HG03135 (cell line): ENCODE results near the gene KRT6A.

Experiments used
- ATAC-seq: cut with Tn5 transposase; IDR thresholded peaks from one replicate; pipeline ENCODE4 v1.9.1; 2021; ENCODE audit warnings: mild to moderate bottlenecking, moderate library complexity; ENCODE audit not compliant: unreplicated experiment

The KRT6A gene

DNA sequence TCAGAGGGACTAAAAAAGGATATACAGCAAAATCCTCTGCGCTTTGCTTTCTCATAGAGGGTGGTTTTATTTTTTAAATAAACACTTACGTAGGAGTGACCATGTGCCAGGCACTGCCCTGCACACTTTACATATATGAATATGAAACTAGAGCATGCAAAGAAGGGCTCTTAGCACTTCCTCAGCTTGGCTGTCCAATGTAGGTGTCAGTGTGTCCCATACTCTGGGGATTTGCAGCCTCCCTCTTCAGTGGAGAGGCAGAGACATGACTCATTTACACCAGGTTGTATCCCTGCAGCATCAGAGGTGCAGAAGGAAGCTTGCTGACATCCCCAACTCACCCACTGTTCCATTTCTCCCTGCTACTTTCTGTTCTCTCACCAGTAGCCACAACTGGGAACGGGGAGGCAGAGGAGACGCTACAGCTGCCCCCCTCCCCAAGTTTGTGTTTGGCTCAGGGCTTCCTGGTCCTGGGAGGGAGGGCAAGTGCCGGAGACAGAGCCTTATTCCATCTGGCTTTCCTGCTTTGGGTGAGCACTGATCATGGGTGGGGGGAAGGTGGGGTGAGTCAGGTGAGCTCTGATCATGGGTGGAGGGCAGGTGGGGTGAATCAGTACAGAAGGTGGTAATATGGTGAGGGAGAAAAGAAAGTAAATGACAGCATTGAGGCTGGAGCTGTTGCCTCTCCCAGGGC lies 32.0 kb upstream of the KRT6A start:
- ATAC-seq: no peak

DNA sequence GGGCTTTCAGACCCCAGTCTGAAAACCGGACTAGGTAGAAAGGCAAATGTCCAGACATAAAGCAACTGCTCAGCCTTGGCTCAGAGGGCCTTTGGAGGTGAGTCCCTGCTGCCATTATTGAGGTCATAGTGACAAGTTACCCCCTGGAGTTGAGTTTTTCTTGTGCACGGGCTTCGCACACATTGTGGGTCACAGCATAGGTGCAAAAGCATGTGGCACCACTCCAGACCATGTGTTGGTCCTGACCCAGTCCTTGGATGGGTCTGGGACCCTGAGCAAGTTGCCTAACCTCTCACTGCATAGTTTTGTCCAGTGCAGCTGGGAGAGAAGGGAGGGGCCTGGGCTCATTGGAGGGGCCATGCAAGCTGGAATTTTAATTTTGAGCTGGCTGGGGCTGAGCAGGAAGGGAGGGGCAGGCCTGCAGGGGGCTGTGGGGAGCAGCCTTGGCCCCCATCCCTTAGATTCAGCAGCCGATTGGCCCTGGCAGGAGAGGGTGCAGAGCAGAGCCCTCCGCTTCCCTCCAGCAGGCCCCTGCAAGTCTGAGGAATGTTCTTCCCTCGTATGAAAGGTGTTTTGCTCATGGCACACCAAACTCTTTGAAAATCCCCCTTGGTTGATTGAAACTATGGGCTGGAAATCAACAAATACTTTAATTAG lies 31.3 kb upstream of the KRT6A start:
- no peak for ATAC-seq

DNA sequence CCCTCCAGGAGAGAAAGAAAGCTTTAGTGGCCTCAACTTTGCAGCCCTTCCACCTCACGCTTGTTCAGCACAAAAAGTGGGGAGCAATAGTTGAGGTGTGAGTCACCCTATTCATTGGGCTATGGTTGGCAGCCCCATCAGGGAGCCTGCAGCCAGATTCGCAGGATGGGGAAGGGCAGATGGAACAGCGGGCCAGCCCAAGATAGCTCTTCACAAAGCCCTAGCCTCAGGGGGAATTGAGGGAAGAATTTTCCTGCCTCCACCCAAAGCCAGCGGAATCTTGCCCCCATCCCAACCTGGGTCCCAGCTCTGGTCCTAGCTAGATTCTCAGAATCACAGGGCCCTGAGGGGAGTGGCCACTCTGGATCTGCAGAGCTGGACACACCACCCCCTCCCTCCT lies 30.8 kb upstream of the KRT6A start:
- no peak for ATAC-seq

DNA sequence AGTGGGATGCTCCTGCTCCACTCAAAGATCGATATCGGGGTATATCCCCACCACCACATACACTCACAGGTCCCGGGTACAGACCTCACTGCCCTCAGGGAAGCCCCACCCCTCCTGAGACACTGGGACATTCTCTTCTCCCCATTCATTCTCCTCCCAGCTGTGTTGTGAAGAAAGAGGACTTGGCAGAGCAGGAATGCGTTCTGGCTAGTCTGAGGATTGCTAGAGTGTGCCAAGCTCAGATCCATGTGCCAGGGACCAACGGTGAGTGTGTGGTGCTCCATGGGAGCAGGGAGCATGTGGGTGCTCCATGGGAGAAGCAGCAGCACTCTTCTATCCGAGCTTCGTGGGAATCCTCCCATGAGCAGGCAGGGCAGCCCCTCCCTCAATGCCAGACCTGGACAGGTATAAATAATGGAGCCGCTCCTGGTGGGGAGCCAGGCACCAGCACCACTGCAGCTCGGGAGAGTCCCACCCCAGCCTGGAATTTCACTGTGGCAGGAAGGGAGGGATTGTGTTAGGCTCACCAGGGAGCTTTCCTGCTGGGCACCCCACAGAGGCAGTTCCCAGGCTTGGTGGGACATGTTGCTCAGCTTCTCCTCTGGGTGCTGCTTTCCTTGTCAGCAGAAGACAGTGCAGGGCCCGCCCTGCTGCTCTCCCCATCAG lies 29.4 kb upstream of the KRT6A start:
- ATAC-seq: no peak

DNA sequence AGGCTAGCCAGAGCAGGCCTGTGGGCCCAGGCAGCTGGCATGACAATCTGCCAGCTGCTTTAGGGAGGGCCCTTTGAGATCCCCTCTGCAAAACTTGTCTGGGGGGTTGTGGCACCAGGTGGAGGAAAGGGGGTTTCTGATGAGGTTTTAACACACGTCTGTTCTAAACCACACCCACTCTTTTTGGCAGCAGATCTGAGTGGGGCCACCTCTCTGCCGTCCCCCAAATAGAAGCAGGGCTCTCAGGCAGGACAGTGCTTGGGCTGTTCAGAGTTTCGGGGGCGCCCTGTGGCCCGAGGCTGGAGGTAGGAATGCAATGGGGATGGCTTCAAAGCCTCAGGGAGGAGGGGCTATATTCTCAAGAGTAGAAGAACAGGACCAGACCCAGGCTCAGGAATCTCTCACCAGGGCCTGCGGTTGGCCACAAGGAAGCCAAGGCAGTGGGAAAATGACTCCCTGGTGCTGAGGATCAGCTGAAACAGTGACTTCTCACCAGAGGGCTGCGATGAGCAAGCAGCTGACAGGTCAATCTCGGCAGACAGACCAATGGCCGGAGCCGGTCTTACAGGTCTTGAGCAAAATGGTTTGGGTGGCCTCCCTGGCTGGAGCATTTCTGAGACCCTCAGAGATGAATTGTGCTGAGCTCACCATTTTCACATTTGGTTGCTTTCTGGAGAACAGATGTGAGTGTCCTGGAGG lies 28.7 kb upstream of the KRT6A start:
- no peak for ATAC-seq

DNA sequence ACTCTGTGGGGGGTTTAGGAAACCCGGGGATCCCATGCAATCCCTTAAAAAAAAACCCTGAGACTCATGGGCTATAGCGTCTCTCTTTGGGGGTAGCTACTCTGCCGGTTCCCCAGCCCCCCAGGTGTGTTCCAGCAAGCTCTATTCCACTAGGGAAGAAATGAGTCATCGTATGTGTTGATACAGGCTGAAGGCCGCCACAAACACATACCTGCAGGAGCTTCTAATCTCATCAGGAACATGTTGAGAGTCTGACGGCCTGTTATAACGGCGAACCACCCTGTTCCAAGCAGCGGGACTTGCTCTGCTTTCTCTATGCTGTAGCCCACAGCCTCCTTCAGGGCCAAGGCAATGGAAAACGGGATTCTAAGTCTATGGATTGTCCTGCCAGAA lies 28.1 kb upstream of the KRT6A start:
- ATAC-seq: no peak

DNA sequence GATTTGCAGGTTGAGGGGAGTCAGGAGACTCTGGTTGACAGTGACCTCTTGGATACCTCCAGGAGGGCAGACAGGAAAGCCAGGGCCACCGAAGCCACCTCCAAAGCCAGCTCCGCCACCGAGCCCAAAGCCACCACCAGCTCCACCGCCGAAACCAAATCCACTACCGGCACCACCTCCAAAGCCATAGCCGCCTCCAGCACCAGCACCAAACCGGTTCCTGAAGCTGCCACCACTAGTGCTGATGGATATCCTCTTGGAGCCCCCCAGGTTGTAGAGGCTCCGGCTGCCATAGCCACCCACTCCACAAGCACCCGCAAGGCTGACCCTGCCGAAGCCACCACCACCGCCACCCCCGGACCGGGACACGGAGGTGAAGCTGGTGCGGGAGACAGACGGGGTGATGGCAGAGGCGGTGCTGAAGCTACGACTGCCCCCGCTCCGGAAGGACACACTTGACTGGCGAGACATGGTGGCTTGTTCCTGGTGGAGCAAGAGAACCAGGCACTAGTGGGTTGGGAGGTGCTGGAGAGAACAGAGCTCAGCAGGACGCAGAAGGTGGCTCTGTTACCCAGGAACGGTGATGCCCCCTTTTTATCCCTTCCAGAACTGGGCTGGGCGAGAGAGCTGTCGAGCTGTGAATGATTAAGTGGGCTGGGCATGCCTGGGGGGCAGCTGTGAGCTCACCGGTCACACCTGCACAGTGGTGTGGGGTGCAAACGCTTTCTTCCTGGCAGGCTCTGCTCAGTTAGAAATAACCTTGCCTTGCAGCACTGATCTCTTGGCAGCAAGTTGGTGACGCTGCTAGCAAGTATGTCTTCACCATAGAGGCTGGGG lies 27.0 kb upstream of the KRT6A start, which contains the start of gene KRT5:
TSS of gene KRT5 (minus strand) at position 569 of the 837 bp plus-strand sequence. CDS start at position 471, 98 bp downstream.
- ATAC-seq: no peak

DNA sequence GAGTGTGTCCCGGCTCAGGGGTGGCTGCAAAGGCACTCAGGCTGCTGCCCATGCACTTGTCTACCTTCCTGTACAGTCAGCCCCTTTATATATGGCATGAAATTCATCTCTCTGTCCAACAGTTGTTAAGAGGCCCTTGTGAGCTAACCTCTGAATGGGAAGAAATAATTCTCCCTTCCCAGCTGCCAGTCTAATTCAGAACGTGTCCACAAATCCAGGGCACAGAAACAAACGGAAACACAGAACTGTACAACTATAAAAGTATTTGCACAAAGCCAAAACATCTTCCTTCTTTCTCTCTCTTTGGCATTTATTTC lies 26.3 kb upstream of the KRT6A start:
- ATAC-seq: no peak

DNA sequence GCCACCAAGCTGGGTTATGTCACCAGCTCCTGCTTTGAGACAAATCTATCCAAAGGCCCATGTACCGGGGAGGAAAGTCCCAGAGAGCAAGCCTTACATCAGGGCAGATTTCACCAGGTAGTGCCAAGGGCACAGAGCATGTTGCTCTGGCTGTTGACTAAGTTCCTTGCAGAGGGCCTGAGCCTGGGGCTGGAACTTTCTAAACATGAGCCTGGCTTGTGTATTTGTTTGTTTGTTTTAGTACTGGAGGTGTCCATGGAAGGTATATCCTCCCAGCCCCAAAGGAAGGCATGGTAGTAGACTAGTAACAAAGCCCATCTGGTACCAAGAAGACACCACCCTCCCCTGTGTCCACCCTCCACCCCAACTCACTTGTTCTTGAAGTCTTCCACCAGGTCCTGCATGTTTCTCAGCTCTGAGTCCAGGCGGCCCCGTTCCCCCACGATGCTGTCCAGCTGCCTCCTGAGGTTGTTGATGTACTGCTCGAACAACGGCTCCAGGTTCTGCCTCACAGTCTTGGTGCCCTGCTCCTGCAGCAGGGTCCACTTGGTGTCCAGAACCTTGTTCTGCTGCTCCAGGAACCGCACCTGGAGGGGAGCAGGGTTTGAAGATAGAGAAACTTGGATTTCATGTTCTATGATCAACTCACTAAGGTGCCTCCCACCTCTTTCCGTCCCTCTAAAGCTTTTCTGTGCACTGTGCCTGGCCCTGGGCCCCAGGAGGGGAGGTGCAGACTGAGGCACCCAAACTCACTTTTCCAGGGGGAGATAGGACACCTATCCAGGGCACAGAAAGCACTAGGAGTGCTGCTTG lies 25.7 kb upstream of the KRT6A start:
- no peak for ATAC-seq

DNA sequence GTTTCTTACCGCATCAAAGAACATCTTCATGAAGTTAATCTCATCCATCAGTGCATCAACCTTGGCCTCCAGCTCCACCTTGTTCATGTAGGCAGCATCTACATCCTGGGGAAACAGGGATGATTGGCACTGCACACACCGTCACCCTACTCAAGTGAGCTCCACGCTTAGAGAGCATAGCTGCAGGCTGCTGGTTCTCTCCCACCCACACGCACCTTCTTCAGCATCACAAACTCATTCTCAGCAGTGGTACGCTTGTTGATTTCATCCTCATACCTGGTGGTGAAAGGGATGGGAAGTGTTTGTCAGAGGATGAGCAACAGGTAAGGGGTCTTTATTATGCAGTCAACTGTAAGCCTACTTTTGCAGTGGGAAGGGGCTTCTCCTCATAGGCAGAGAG lies 24.8 kb upstream of the KRT6A start:
- no peak for ATAC-seq

DNA sequence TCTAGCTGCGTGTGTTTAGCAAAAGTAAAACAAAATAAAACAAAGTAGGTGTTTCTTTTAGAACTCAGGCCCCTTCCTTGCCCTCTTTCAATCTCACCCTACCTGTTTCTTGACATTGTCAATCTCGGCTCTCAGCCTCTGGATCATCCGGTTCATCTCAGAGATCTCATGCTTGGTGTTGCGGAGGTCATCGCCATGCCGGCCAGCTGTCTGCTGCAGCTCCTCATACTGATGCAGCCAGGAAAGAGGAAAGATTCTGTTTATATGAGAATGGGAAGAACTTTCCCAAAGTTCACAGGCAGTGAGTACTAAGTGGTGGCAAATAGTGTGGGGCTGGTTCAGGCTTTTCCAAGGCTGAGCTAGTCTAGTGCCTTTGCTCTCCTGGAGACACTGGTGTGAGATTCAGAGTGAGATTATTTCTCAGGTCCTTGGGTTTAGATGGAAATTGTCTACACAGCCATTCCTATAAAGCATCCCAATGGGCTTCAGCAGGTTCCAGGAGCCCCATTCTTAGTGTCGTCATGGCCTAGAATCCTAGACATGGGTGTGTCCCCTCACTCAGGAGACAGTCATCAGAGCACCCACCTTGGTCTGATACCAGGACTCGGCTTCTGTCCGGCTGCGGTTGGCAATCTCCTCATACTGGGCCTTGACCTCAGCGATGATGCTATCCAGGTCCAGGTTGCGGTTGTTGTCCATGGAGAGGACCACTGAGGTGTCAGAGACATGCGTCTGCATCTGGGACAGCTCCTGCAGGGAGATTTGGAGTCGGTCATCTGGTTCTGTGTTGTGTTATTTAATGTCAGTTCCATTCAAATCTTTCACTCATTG lies 24.2 kb upstream of the KRT6A start:
- ATAC-seq: no peak

DNA sequence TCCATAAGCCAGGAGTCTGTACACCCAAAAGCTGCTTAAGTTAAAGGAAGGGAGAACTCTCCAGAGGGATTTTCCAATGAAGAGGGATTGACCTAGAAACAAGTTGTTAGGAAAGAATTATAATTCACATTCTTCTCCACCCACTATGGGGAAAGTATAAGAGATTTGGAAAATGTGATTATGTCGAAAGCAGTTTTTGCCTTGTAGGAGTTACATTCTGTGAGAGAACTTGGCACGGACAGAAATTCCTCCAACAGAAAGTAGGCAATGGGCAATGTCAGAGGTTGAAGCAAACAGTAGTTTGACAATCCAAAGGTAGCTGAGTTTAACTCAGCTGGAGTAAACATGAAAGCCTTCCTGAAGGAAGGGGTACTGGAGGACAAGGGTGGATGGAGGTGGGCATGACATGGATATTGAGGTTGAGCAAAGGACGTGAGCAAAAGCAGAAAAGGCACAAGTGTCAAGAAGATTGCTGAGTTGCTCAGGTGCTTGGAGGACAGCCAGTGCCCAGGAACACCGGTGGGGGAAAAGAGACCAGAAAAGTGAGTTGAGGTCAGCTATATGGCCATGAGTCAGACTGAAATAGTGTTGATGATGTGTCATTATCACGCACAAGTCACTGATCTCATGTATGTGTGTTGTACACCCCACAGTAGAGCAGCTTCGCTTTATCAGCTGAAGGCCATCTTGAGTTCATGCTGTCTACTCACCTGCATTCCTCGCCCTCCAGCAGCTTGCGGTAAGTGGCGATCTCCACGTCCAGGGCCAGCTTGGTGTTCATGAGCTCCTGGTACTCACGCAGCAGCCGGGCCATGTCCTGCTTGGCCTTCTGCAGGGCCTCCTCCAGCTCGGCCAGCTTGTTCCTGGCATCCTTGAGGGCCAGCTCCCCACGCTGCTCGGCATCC lies 23.1 kb upstream of the KRT6A start:
- no peak for ATAC-seq

DNA sequence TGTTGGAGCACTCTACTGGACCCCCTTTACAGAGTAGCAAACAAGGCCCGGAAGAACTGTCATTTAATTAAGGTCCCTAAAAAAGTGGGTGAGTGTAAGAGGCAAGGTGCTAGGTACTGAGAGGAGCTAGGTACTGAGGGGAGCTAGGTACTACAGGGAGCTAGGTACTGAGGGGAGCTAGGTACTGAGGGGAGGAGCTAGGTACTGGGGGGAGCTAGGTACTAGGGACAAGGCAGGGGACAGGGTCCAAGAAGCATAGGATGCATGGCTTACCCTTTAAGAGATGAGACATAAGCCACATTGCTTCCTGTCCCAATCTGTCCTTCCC lies 22.2 kb upstream of the KRT6A start:
- ATAC-seq: no peak

DNA sequence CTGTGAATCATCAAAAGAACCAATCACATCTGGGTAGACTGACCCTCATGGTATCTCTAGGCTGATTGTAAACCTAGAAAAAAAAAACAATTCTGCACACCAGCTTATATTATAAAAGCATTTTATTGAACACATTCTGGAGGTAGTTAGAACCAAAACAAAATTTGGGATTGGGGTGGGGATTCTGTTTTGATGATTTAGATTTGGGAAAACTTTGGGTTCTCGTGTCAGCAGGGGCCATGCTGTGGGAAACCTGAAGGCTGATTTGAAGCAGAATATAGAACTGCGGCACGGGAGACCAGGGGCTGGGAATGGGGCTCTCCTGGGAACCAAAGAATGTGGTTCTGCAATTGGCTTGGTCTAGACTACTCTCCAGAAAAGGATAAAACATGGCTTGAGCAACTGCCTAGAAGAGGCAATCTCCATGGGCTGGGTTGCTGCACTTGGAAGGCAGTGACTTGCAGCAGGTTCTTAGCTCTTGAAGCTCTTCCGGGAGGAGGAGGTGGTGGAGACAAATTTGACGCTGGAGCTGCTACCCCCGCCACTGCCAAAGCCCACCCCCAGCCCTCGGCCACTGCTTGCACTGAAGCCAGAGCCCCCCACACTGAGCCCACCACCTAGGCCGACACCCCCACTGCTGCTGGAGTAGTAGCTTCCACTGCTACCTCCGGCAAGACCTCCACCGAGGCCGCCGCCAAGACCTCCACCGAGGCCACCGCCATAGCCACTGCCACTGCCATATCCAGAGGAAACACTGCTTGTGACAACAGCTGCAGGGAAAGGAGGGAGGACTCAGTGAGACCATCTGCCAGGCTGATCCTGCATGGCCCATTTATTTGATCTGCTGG lies 21.6 kb upstream of the KRT6A start:
- ATAC-seq: no peak

DNA sequence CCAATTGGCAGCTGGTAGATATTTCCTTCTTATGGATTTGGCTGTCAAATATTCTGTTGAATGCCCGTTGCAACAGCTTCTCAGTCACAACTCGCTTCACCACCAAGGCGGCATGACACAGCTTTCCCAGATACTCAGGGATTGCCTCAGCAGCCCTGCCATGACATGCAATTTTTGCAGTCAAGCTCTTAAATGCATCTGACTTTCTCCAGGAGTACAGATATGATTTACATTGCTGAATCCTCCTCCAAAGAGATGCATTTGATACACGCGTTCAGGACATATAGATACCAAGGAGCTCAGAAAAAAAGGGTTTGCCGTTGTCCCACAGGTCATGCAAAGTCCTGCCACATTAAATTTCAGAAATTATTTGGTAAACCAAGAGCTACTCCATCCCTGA lies 20.7 kb upstream of the KRT6A start:
- ATAC-seq: no peak

DNA sequence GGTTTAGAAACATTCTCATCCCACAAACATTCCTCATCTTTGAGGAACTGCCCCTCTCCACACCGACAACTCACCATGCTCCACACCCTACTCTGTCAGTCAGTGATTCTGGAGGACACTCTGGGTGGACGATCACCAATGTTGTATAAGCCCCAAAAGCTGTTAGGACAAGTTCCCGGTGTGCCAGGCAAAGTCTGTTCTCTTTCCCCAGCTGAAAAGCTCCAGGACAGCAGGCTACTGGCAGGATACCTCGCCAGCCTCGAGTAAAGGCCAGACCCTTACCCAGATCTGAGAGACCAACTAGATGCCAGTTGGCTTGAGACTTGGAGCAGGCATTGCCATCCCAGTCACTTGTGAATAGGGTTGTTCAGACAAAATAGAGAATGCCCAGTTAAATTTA lies 15.2 kb upstream of the KRT6A start:
- no peak for ATAC-seq
